GM12878 (cell line): Measurements from ENCODE around the gene NRG2.

Source experiments
- CTCF ChIP-seq, 3 experiments: IDR thresholded peaks in 2 of 3; conservative IDR thresholded peaks in 1 of 3; 2 replicates each; pipeline ENCODE4 v1.5.1; 2011; ENCODE audit warnings: low read depth in 3 of 3, low read length in 3 of 3, mild to moderate bottlenecking in 3 of 3, control low read depth in 2 of 3, moderate library complexity in 2 of 3, inconsistent platforms in 1 of 3, mixed read lengths in 1 of 3; ENCODE audit not compliant: control insufficient read depth in 2 of 3, insufficient read depth in 1 of 3; ENCODE audit errors: extremely low read depth in 1 of 3
- EP300 ChIP-seq, 2 experiments: fragments of 150-350 bp in 1 of 2; IDR thresholded peaks; 2 replicates each; pipeline ENCODE4 v1.6.1; 2011 to 2012; ENCODE audit warnings: low read depth in 2 of 2, low read length in 2 of 2, borderline replicate concordance in 1 of 2, improper control_type of control experiment in 1 of 2, inconsistent platforms in 1 of 2; ENCODE audit not compliant: control insufficient read depth in 1 of 2
- POLR2A ChIP-seq: IDR thresholded peaks from 2 replicates; pipeline ENCODE4 v1.6.1; 2011; ENCODE audit warnings: low read depth, mild to moderate bottlenecking, low read length
- SIN3A ChIP-seq: IDR thresholded peaks from 2 replicates; pipeline ENCODE4 v1.6.1; 2012; ENCODE audit warnings: low read depth, low read length, improper control_type of control experiment
- TCF3 ChIP-seq: IDR thresholded peaks from 2 replicates; pipeline ENCODE4 v1.6.1; 2012; ENCODE audit warnings: low read depth, mild to moderate bottlenecking, low read length, borderline replicate concordance; ENCODE audit not compliant: insufficient read depth
- ZBTB40 ChIP-seq: fragments of 450-650 bp; IDR thresholded peaks from 2 replicates; pipeline ENCODE4 v1.6.1; 2016; ENCODE audit warnings: mild to moderate bottlenecking, moderate library complexity, borderline replicate concordance
- TF ChIP-seq, protein P1 (sequence below): fragments of 450-650 bp; IDR thresholded peaks from 2 replicates; pipeline ENCODE4 v1.6.1; 2017; ENCODE audit warnings: mild to moderate bottlenecking

DNA sequence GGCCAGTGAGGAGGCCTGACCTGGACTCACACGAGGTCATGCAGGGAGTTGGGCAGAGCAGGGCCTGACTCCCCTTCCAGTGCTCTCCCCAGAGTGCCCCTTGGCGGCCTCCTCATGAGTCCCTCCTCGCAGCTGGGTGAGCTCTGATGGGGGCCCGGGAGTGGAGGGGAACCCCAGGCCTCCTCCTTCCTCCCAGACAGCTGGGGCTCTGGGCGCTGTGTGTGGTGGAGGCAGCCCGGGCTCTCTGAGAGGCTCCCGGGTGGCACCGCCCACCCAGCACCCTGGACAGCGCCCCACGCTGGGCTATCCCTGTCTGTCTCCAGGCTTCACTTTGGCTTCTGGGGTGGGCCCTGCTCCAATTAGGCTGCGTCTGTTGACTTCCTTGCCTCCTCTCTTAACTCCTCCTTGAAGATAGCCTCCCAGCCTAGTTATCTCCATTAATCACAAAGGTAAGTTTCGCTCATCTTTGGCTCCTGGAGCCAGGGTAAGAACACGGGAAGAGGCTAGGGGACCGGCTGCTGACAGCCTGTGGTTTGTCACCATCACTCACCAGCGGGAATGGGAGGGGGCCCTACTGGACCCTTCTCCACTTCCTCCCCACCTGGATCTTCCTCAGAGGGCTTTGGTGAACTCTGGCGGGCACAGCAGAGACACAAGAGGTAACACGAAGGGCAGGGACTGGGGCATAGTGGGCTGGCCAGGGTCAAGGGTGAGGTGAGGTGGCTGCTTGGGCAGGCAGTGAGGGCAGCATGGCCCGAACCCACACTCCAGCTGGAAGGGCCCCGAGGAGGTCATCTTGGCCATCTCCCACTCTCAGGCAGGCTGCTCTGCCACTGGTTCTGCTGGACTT is 234.4 kb downstream of the NRG2 start:
- no peak for TF ChIP-seq SIN3A
- no peak for TF ChIP-seq CTCF (IDR thresholded peaks at IDR 0.05 in 2 of 3, conservative IDR thresholded peaks at IDR 0.05 in 1 of 3; ENCODE audit: control insufficient read depth in 2 of 3, extremely low read depth in 1 of 3, insufficient read depth in 1 of 3, low read depth in 3 of 3, low read length in 3 of 3)
- no peak for TF ChIP-seq EP300 (IDR thresholded peaks at IDR 0.05; ENCODE audit: borderline replicate concordance in 1 of 2, control insufficient read depth in 1 of 2, low read depth in 2 of 2, low read length in 2 of 2)
- TF ChIP-seq TCF3, result no peak
- TF ChIP-seq, protein P1, sequence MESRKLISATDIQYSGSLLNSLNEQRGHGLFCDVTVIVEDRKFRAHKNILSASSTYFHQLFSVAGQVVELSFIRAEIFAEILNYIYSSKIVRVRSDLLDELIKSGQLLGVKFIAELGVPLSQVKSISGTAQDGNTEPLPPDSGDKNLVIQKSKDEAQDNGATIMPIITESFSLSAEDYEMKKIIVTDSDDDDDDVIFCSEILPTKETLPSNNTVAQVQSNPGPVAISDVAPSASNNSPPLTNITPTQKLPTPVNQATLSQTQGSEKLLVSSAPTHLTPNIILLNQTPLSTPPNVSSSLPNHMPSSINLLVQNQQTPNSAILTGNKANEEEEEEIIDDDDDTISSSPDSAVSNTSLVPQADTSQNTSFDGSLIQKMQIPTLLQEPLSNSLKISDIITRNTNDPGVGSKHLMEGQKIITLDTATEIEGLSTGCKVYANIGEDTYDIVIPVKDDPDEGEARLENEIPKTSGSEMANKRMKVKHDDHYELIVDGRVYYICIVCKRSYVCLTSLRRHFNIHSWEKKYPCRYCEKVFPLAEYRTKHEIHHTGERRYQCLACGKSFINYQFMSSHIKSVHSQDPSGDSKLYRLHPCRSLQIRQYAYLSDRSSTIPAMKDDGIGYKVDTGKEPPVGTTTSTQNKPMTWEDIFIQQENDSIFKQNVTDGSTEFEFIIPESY, result no peak
- no peak for TF ChIP-seq ZBTB40
- TF ChIP-seq POLR2A, result no peak
